ENCODE measurements around the gene EZR.
"Not testable (repeated sequence)": the region's sequence is repeated elsewhere in the genome, so short reads cannot be mapped to it uniquely, and the experiment has no call there.

Gene EZR

GRCh38 chr6:158843751-158844683 is 24.8 kb upstream of the EZR start:
- no peak for DNase-seq (ENCODE audit: low read depth in 2 of 3, low spot score in 2 of 3)

- no peak for DNase-seq (ENCODE audit: low read depth in 2 of 3, low spot score in 2 of 3)
Measured at GRCh38 chr6:158841358-158841757, 22.2 kb upstream of the EZR start.

DNA sequence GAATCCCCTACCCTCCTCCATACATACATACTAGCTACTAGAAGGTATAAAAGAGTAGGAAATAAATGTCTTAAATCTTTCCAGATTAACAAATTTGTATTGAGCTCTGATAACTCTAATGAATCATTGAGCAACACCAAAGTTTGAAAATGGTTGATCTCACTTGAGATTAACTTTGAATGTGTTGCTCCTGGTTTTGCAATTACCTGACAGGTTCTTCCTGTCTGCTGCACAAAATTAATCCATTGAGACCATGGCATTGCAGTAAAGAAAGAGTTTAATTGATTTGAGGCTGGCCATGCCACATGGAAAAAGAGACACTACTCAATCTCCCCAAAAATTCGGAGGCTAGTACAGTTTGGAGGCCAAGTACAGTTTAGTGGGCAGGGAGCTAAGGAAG is 21.3 kb upstream of the EZR start:
- no peak for DNase-seq (ENCODE audit: low read depth in 2 of 3, low spot score in 2 of 3)

DNA sequence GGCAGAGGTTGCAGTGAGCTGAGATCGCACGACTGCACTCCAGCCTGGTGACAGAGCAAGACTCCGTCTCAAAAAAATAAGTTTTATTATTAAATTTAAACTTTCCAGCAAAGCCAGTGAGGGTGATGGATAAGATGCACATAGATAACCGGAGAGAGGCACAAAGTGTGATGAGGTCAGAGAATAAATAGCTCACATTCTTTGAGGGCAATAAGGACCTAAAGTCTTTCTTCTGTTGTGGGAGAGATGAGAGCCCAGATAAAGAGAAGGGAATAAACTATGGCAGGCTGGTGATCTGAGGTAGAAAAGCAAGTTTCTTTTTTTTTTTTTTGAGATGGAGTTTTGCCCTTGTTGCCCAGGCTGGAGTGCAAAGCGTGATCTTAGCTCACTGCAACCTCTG is 20.6 kb upstream of the EZR start:
- no peak for DNase-seq (ENCODE audit: low read depth in 2 of 3, low spot score in 2 of 3)

- not testable (repeated sequence) for DNase-seq (ENCODE audit: low read depth in 2 of 3, low spot score in 2 of 3)
Measured at GRCh38 chr6:158838790-158839189, 19.6 kb upstream of the EZR start.

- no peak for DNase-seq (ENCODE audit: low read depth in 2 of 3, low spot score in 2 of 3)
Measured at GRCh38 chr6:158837684-158838625, 18.8 kb upstream of the EZR start.

- no peak for DNase-seq (ENCODE audit: low read depth in 2 of 3, low spot score in 2 of 3)
Measured at GRCh38 chr6:158836625-158837311, 17.6 kb upstream of the EZR start.

DNA sequence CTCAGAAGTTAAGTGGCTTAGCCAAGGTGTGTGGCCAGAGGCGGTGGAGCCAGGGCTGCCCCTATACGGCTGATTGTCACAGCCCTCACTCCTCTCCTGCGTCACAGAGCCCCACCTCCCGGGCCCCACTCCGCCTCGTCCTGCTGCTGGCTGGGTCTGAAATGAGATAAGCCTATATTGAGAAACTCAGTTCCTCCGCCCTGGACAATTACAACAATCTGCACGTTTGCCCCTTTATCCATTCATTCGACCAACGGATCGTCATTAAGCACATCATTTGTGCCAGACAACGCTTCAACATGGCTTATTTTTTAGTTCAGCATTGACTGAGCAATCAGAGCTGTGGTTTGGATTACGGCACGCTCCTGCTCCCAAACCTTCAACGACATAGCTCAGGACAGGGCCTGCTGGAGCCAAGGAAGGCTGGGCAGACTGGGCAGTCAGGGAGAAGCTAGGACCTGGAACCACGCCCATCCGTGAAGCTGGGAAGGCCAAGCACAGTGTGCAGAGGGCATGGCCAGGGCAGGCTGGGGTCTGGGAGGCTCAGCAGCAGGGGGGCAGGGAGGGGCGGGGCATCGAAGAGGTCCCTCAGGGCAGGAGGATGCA is 16.6 kb upstream of the EZR start:
- no peak for DNase-seq (ENCODE audit: low read depth in 2 of 3, low spot score in 2 of 3)

- no peak for DNase-seq (ENCODE audit: low read depth in 2 of 3, low spot score in 2 of 3)
Measured at GRCh38 chr6:158834675-158835385, 15.7 kb upstream of the EZR start.

- not testable (repeated sequence) for DNase-seq (ENCODE audit: low read depth in 2 of 3, low spot score in 2 of 3)
Measured at GRCh38 chr6:158832807-158833206, 13.6 kb upstream of the EZR start.

- no peak for DNase-seq (ENCODE audit: low read depth in 2 of 3, low spot score in 2 of 3)
Measured at GRCh38 chr6:158832026-158832425, 12.9 kb upstream of the EZR start.

GRCh38 chr6:158831571-158831970 is 12.4 kb upstream of the EZR start:
- no peak for DNase-seq (ENCODE audit: low read depth in 2 of 3, low spot score in 2 of 3)

- DNase-seq (ENCODE audit: low read depth in 2 of 3, low spot score in 2 of 3): no peak
Measured at GRCh38 chr6:158830736-158831135, 11.6 kb upstream of the EZR start.

DNA sequence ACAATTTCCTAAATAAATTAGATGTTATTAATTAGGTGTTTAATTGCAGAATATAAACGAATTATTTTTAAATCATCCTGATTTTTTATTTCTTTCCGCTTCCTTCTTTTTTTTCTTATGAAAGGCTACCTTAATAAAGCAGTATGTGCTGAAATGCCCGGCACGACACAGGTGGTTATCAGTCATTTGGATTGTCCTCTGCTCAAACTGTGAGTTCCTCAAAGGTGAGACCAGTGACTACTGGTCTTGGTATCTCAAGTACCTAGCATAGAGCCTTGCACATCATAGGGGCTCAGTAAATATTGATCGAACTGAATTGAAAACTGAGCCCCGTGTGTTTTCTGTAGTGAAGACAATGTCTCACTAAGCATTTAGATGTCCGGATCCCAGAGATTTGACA is 9.6 kb upstream of the EZR start:
- DNase-seq (ENCODE audit: low read depth in 2 of 3, low spot score in 2 of 3): no peak

DNA sequence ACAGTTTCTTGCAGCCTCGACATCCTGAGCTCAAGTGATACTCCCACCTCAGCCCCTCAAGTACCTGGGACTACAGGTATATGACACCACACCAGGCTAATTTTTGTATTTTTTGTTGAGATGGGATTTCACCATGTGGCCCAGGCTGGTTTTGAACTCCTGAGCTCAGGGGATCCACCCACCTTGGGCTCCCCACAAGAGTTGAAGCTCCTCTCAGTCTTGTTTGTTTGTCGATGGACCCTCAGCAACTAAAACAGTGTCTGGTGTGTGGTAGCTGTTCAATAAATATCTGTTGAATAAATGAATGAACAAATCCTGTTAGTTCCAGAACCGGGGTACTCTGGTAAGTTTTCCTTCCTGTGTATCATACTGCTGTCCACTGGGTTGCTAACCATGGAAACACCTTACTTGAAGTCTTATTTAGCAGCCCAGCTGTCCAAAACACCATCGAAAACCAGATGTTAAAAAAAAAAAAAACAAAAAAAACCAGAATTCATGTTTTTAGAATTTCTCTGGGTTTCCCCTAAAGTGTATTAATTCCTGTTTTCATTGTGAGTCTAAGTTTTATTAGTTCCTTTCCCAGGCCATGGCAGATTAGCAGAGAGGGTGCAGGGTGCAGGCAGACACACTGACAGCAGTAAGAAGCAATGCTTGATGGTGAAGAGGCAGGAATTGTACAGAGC is 7.8 kb upstream of the EZR start:
- no peak for DNase-seq (ENCODE audit: low read depth in 2 of 3, low spot score in 2 of 3)

DNA sequence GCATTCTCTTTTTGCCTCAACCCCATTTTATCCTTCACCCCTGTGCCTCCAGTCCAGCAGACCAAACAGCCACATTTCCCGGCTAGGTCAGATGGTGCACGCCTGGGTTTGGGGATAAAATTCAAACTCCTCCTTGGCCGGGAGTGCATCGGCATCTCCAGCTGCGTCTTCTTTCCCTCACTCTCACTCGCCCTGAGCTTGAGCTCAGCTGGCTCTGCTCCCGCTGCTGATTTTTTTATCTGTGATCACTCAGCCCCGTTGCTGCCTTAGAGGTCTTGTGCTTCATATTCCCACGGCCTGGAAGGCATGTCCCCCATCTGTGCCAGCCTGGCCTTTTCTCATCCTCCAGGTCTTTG is 6.8 kb upstream of the EZR start:
- no peak for DNase-seq (ENCODE audit: low read depth in 2 of 3, low spot score in 2 of 3)

- no peak for DNase-seq (ENCODE audit: low read depth in 2 of 3, low spot score in 2 of 3)
Measured at GRCh38 chr6:158825038-158825950, 6.1 kb upstream of the EZR start.

GRCh38 chr6:158823616-158824015 is 4.4 kb upstream of the EZR start:
- DNase-seq (ENCODE audit: low read depth in 2 of 3, low spot score in 2 of 3): not testable (repeated sequence)

All from activated CD8-positive, alpha-beta memory T cell treated with anti-CD3 and anti-CD28 coated beads for 48 hours (primary cell).